ENCODE measurements around the gene GPC6. TPM values are rescaled to one million over a fixed set of nuclear protein-coding genes. Genes with fewer than 3 reads are reported as not detected.

GPC6 gene
- polyA plus RNA-seq, 1 of the 3 experiments (the other 2 are of a cell fraction), result 6.7 TPM

GRCh38 chr13:94414141-94414540 is 1187.5 kb downstream of the GPC6 start:
- no peaks in the 10 kb centered on the region for H3K79me2 ChIP-seq (ENCODE audit: insufficient read depth)
- no peaks in the 10 kb centered on the region for H4K20me1 ChIP-seq (ENCODE audit: insufficient read depth)
- no peak overlapping the region for H3K27ac ChIP-seq (ENCODE audit: low read depth in 2 of 2, low read length in 1 of 2)
- H3K36me3 ChIP-seq (replicated peaks in 1 of 2; ENCODE audit: control insufficient read depth in 1 of 2, insufficient read depth in 2 of 2, low read length in 1 of 2), result no peaks in the 10 kb centered on the region
- no peaks in the 10 kb centered on the region for H3K9me2 ChIP-seq
- H3K9ac ChIP-seq, result no peak overlapping the region
- no peaks in the 10 kb centered on the region for H3F3A ChIP-seq (replicated peaks; ENCODE audit: insufficient read depth)
- no peak overlapping the region for H3K4me3 ChIP-seq (ENCODE audit: low read depth in 2 of 2, low read length in 1 of 2)
- WGBS (ENCODE audit: low lambda C conversion rate), result 73% methylated on average over 1 of the region's 1 CpG
- no peaks in the 10 kb centered on the region for H3K27me3 ChIP-seq (ENCODE audit: insufficient read depth)
- ChIA-PET CTCF (interaction anchor here (0.7 kb wide), 1 partner anchor 258 kb away, joined by 3 read pairs; no protein-coding TSS in a partner anchor), POLR2A (no interaction called here)
- H3K4me1 ChIP-seq (ENCODE audit: control insufficient read depth in 1 of 2, insufficient read depth in 2 of 2, low read depth in 1 of 2, low read length in 1 of 2), result peaks cover 0 to 5% of the 10 kb centered on the region in 2 experiments; a peak in 3 of 4 replicates
- no peak overlapping the region for H3K4me2 ChIP-seq
- no peak for DNase-seq
- no peak overlapping the region for H2AFZ ChIP-seq (ENCODE audit: low read depth)
- H3K9me3 ChIP-seq, result no peaks in the 10 kb centered on the region
- TF ChIP-seq, protein P1, sequence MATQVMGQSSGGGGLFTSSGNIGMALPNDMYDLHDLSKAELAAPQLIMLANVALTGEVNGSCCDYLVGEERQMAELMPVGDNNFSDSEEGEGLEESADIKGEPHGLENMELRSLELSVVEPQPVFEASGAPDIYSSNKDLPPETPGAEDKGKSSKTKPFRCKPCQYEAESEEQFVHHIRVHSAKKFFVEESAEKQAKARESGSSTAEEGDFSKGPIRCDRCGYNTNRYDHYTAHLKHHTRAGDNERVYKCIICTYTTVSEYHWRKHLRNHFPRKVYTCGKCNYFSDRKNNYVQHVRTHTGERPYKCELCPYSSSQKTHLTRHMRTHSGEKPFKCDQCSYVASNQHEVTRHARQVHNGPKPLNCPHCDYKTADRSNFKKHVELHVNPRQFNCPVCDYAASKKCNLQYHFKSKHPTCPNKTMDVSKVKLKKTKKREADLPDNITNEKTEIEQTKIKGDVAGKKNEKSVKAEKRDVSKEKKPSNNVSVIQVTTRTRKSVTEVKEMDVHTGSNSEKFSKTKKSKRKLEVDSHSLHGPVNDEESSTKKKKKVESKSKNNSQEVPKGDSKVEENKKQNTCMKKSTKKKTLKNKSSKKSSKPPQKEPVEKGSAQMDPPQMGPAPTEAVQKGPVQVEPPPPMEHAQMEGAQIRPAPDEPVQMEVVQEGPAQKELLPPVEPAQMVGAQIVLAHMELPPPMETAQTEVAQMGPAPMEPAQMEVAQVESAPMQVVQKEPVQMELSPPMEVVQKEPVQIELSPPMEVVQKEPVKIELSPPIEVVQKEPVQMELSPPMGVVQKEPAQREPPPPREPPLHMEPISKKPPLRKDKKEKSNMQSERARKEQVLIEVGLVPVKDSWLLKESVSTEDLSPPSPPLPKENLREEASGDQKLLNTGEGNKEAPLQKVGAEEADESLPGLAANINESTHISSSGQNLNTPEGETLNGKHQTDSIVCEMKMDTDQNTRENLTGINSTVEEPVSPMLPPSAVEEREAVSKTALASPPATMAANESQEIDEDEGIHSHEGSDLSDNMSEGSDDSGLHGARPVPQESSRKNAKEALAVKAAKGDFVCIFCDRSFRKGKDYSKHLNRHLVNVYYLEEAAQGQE (IDR thresholded peaks at IDR 0.05; ENCODE audit: low read depth, low read length), result no peak
- no peak for TF ChIP-seq EP300 (IDR thresholded peaks at IDR 0.05; ENCODE audit: borderline replicate concordance in 1 of 2, low read depth in 1 of 2, low read length in 1 of 2)
- TF ChIP-seq USF2 (IDR thresholded peaks at IDR 0.05; ENCODE audit: borderline replicate concordance, low read depth, low read length), result no peak

DNA sequence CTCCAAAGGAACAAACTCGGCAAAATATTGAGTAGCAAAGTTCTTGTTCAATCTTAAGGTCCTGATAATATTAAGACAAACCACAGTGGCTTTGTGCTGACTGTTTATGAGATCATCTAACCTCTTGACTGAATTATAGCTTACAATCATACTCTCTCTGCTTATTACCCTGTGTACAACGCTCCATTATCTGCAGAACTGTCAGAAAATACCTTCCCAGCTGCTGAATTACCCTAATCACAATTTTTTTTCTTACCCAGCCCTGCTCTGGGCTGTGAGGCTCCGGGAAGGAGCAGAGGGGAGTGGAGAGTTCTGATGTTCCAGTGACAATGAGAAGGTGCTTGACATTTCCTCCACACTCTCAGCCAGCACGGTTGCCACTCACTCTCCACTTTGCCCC is 1188.1 kb downstream of the GPC6 start:
- POLR2A ChIA-PET, result no interaction called here
- CTCF ChIA-PET, result interaction anchor here (0.7 to 1.6 kb wide), 6 partner anchors 10 to 257 kb away, joined by 3 to 7 read pairs (median 4); no protein-coding TSS in a partner anchor
- Histone ChIP-seq H3K27ac (ENCODE audit: low read depth in 2 of 2, low read length in 1 of 2) (no peak overlapping the region), H3F3A (replicated peaks; ENCODE audit: insufficient read depth) (no peaks in the 10 kb centered on the region), H3K9me2 (no peaks in the 10 kb centered on the region), H3K36me3 (replicated peaks in 1 of 2; ENCODE audit: control insufficient read depth in 1 of 2, insufficient read depth in 2 of 2, low read length in 1 of 2) (no peaks in the 10 kb centered on the region), H3K27me3 (ENCODE audit: insufficient read depth) (no peaks in the 10 kb centered on the region), H2AFZ (ENCODE audit: low read depth) (no peak overlapping the region), H4K20me1 (ENCODE audit: insufficient read depth) (no peaks in the 10 kb centered on the region), H3K9ac (no peak overlapping the region), H3K4me3 (ENCODE audit: low read depth in 2 of 2, low read length in 1 of 2) (no peak overlapping the region), H3K79me2 (ENCODE audit: insufficient read depth) (no peaks in the 10 kb centered on the region), H3K9me3 (no peaks in the 10 kb centered on the region), H3K4me1 (ENCODE audit: control insufficient read depth in 1 of 2, insufficient read depth in 2 of 2, low read depth in 1 of 2, low read length in 1 of 2) (peaks cover 0 to 5% of the 10 kb centered on the region in 2 experiments; a peak in 3 of 4 replicates), H3K4me2 (no peak overlapping the region)
- no peak for TF ChIP-seq CTCF (IDR thresholded peaks at IDR 0.05)
- no peak for TF ChIP-seq EZH2phosphoT487 (IDR thresholded peaks at IDR 0.05; ENCODE audit: borderline replicate concordance, low read depth)
- TF ChIP-seq RCOR1 (IDR thresholded peaks at IDR 0.05; ENCODE audit: low read length), result no peak
- TF ChIP-seq RXRA (IDR thresholded peaks at IDR 0.05; ENCODE audit: borderline replicate concordance, low read depth), result no peak
- TF ChIP-seq, protein P2, sequence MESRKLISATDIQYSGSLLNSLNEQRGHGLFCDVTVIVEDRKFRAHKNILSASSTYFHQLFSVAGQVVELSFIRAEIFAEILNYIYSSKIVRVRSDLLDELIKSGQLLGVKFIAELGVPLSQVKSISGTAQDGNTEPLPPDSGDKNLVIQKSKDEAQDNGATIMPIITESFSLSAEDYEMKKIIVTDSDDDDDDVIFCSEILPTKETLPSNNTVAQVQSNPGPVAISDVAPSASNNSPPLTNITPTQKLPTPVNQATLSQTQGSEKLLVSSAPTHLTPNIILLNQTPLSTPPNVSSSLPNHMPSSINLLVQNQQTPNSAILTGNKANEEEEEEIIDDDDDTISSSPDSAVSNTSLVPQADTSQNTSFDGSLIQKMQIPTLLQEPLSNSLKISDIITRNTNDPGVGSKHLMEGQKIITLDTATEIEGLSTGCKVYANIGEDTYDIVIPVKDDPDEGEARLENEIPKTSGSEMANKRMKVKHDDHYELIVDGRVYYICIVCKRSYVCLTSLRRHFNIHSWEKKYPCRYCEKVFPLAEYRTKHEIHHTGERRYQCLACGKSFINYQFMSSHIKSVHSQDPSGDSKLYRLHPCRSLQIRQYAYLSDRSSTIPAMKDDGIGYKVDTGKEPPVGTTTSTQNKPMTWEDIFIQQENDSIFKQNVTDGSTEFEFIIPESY (IDR thresholded peaks at IDR 0.05; ENCODE audit: borderline replicate concordance, low read depth), result no peak
- no peak for TF ChIP-seq GABPA (IDR thresholded peaks at IDR 0.05; ENCODE audit: low read depth)
- no peak for TF ChIP-seq FOSL2 (IDR thresholded peaks at IDR 0.05; ENCODE audit: borderline replicate concordance, low read depth)
- TF ChIP-seq TAF1 (IDR thresholded peaks at IDR 0.05; ENCODE audit: borderline replicate concordance, low read depth, low read length), result no peak
- TF ChIP-seq RAD21 (IDR thresholded peaks at IDR 0.05; ENCODE audit: low read length), result no peak
- no peak for TF ChIP-seq MEF2A (IDR thresholded peaks at IDR 0.05; ENCODE audit: borderline replicate concordance, low read depth)
- TF ChIP-seq USF2 (IDR thresholded peaks at IDR 0.05; ENCODE audit: borderline replicate concordance, low read depth, low read length), result no peak
- 42% methylated on average over 4 of the region's 4 CpGs for WGBS (ENCODE audit: low lambda C conversion rate)
- DNase-seq, result no peak
